ENCODE data around the gene GET3.
"Not testable (repeated sequence)": the region's sequence is repeated elsewhere in the genome, so short reads cannot be mapped to it uniquely, and the experiment has no call there.

The GET3 gene

GRCh38 chr19:12720296-12720695 lies 17.0 kb upstream of the GET3 start:
- DNase-seq, result no peak

GRCh38 chr19:12720851-12721655 lies 16.2 kb upstream of the GET3 start:
- peak; percentile 21 for DNase-seq

- peak; percentile 81 for DNase-seq
These were observed 15.4 kb upstream of the GET3 start for GRCh38 chr19:12721656-12722565.

- peak; percentile 99 for DNase-seq
These were observed 14.5 kb upstream of the GET3 start for GRCh38 chr19:12722566-12723380.

GRCh38 chr19:12723381-12723640 lies 14.0 kb upstream of the GET3 start:
- no peak for DNase-seq

GRCh38 chr19:12723641-12724426 lies 13.5 kb upstream of the GET3 start, which contains the start of gene TNPO2:
Gene TNPO2 (minus strand): TSS chr19:12723932. CDS start chr19:12720977, 2,955 bp downstream.
- peak; percentile 63 for DNase-seq

GRCh38 chr19:12725612-12726011 lies 11.7 kb upstream of the GET3 start:
- DNase-seq, result not testable (repeated sequence)

- no peak for DNase-seq
These were observed 10.3 kb upstream of the GET3 start for GRCh38 chr19:12726988-12727316.

GRCh38 chr19:12727745-12728433 lies 9.4 kb upstream of the GET3 start:
- no peak for DNase-seq

- no peak for DNase-seq
These were observed 7.2 kb upstream of the GET3 start for GRCh38 chr19:12730064-12730463.

GRCh38 chr19:12731337-12731736 lies 6.0 kb upstream of the GET3 start:
- no peak for DNase-seq

- peak; percentile 41 for DNase-seq
These were observed 3.7 kb upstream of the GET3 start for GRCh38 chr19:12733369-12734214.

- no peak for DNase-seq
These were observed 596 bp downstream of the GET3 start for GRCh38 chr19:12737835-12738351.

GRCh38 chr19:12745166-12745897 lies 8.0 kb downstream of the GET3 start:
- DNase-seq, result no peak

- DNase-seq, result no peak
These were observed 11.2 kb downstream of the GET3 start for GRCh38 chr19:12748489-12748888.

GRCh38 chr19:12749938-12750521 lies 12.7 kb downstream of the GET3 start:
- peak; percentile 5 for DNase-seq

- DNase-seq, result no peak
These were observed 13.6 kb downstream of the GET3 start for GRCh38 chr19:12750851-12751250.

GRCh38 chr19:12751635-12752034 lies 14.3 kb downstream of the GET3 start, which contains the start of gene BEST2:
Gene BEST2 (plus strand): TSS chr19:12751791. CDS start chr19:12752593, 802 bp downstream.
- no peak for DNase-seq

Measured in fibroblast of skin of abdomen (primary cell).